ENCODE results near the gene C10orf90.

C10orf90 gene

DNA sequence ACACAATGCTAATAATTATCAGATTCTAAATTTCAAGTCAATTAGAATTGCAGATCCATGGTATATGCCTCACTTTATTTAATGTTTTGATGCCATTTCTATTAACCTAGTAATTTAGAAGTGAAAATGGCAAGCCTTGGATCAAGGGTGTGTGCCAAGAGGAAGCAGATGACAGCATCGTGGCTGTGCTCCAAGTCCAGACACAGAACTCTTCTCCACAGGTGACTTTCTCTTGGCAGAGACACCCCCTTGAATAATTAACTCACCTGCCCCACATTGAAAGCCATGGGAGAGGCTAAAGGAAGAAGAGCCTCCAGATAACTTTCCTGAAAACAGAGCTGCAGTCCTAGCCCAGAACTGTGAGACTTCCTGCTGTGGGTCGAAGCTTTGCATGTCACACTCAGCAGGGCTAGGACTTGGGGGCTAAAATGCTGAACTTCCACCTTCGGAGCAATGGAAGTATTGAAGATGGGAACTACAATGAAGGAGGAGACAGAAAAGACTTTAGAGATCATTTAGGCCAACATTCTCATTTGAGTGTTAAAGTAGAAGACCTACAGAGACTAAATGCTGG is 996 bp upstream of the C10orf90 start:
- no peak for DNase-seq

- DNase-seq = no peak
These were observed 385 bp upstream of the C10orf90 start for GRCh38 chr10:126670895-126671261.

- no peak for DNase-seq
These were observed 1.3 kb downstream of the C10orf90 start for GRCh38 chr10:126669168-126669567.

DNA sequence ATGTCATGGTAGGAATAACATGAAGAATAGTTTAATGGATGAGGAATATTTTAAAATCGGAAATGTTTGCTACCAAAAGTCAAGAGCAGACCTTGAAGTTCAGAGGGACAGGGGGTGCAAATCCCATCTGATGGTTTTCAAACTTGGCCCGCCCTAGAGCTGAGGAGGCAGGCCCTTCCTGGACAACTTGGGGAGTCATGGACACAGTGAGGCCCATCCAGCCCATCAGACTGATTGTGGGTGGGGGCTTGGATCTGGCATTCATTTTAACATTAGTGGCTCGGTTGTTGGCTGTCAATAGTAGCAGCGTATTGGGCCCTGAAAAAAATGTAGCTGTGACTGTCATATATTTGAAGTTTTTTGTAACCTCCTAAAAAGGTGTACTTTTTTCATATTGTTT is 2.0 kb downstream of the C10orf90 start:
- DNase-seq = no peak

GRCh38 chr10:126667568-126667967 is 2.9 kb downstream of the C10orf90 start:
- DNase-seq = no peak

- DNase-seq = no peak
These were observed 5.3 kb downstream of the C10orf90 start for GRCh38 chr10:126665207-126665606.

- DNase-seq = no peak
These were observed 6.6 kb downstream of the C10orf90 start for GRCh38 chr10:126663880-126664279.

GRCh38 chr10:126663328-126663727 is 7.2 kb downstream of the C10orf90 start:
- no peak for DNase-seq

DNA sequence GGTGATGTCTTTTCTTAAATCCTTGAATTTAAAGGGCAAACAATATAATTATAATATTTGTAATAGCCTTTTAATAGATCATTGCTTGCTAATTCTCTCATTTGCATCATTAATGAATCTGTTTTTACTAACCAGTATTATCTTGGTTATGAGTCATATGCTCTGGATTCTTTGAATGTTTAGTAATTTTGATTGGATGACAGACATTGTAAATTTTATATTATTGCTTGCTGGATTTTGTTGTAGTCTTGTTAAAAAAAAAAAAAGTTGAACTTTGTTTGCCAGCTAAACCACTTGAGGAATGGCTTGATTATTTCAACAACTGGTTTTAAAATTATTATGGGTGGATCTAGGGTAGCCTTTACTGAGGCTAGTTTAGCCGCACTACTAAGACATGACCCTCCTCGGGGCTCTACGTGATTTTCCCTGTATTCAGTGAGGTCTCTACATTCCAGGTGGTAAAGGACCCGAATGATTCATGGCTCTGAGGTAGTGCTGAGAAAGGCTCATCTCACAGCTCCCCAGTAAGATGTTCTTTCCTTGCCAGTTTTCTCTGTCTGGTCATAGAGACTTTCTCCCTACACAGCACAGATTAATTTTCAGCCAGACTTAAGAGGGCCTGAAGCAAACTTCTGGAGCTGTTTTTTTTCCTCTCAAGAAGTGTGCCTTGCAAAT is 8.5 kb downstream of the C10orf90 start:
- DNase-seq = no peak

DNA sequence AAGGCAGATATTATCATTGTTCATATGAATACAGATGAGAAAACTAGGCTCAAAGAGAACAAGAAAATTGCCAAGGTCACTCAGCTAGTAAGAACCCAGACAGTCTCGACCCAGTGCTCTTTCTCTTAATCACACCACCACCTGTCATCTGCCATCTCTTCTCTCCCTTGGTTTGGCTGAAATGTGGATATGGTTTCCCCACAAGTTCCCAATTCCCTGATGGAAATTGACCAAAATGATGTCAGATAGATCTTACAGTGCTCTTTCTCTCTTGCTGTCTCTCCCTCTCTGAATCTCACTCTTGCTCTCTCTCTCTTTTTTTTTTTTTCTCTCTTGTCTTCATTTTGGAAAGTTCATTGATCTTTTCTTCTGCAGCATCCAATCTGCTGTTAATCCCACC is 9.1 kb downstream of the C10orf90 start:
- DNase-seq = no peak

DNA sequence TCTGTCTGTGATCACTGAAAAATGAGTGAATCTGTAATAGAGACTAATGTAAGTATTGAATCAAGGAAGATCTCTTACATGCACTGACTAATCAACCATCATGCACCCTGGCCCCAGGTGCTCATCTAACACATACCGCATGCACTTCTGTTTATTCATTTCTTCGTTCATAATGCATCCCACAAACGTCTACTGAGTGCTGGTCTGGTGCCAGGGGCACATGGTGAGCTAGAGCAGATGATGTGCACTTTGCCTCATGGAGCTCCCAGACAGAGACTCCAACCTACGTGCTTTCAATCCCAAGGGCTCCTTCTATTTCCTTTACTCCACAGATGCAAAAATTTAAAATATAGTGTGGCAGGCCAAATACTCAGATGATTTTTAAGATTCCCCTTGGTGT is 10.7 kb downstream of the C10orf90 start:
- DNase-seq = no peak

- no peak for DNase-seq
These were observed 11.6 kb downstream of the C10orf90 start for GRCh38 chr10:126658928-126659327.

DNA sequence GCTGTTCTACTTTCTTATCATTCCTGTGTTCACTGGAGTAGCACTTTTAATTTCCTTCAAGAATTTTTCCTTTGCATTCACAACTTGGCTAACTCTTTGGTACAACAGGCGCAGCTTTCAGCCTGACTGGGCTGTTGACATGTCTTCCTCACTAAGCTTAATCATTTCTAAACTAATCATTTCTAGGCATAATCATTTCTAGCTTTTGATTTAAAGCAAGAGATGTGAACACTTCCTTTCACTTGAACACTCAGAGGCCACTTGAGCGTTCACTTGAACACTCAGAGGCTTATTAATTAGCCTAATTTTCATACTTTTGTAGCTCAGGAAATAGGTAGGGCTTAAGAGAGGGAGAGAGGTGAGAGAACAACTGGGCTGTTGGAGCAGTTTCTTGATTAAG is 15.9 kb downstream of the C10orf90 start:
- no peak for DNase-seq

GRCh38 chr10:126651467-126651866 is 19.0 kb downstream of the C10orf90 start:
- DNase-seq = no peak

DNA sequence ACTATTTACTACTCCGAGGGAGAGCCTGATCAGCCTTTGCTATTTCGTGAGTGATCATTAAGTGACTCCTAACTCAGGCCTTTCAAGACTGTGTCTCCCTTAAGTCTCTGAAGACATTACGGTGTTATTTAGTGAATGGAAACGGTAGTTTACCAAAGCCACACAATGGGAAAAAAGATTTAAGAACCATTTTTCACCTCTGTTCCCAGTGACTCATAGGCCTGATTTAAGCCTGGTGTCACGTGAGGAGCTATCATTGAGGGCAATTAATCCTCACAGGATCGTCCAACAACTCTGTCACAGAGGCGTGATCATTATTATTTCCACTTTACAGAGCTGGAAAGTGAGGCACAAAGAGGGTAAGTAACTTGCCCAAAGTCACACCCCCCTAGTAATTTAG is 20.3 kb downstream of the C10orf90 start:
- no peak for DNase-seq

GRCh38 chr10:126647116-126647515 is 23.4 kb downstream of the C10orf90 start:
- no peak for DNase-seq

DNA sequence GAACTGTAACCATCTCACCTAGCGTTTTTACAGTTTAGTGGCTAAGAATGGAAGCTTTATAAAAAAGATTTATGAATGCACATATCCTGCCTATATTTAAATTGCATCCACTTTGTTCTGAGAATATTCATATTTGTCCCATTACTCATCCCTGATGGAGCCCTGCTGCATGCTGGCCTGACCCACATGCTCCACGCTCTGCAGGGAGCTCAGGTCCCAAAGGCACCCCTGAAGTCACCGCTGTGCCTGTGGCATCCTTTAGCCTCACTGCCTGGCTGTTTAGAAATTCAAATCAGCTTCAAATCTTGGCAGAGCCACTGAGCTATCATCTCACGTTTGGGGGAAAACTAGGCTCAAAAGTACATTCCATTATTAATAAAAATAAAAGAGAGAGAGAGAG is 24.4 kb downstream of the C10orf90 start:
- no peak for DNase-seq

GRCh38 chr10:126640401-126640800 is 30.1 kb downstream of the C10orf90 start:
- DNase-seq = no peak

DNA sequence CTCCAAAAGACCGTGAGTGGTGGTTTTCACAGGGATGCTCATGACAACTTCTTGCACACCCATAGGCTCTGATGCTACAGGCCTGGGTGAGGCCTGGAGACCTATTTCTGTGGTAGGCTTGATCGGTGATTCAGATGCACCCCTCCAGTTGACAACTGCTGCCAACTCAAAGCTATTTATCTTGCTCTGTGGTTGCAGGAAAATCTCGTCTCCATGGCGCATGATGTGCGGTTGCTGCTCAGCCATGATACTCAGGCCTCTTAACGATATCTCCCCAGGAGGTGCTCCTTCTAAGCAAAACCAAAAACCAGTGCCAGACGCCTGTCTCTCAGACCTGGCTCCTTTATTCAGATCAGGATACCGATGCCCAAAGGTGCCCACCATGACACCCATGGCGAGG is 31.4 kb downstream of the C10orf90 start:
- no peak for DNase-seq

- no peak for DNase-seq
These were observed 32.0 kb downstream of the C10orf90 start for GRCh38 chr10:126638542-126638941.

DNA sequence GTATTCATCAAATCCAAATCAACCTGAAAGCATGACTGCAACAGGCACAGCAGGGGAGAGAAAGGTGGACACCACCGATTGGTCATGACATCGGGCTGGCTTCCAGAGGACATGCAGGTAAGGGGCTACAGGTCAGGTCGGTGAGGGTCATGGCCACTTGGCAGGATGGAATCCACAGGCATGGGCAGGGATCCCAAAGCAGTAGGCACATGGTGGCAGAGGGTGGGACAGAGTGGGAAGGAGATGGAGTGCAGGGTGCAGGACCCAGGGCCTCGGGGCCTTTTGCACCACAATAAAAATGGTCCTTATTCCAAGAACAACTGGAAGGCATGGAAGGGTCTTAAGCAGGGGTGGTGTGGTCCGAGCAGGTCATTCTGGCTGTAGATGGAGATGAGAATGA is 33.0 kb downstream of the C10orf90 start:
- DNase-seq = no peak

DNA sequence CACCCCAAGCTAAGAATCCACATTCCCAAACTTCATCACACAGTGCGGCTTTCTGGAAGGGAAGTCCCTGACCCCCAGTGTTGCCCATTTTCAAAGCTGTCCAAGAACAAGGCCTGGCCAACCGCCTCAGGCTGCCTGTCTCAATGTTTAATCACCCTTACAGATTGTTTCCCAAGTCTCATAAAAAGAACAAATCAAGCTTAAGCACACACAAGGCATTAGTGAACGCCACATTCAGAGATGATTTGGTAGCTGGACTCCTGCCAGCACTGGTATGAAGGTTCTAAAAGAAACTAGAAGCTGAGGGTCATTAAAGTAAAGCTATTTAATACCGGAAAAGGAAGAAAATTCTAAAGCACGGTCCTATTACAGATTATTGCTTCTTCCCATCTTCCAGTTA is 35.6 kb downstream of the C10orf90 start:
- DNase-seq = no peak

DNA sequence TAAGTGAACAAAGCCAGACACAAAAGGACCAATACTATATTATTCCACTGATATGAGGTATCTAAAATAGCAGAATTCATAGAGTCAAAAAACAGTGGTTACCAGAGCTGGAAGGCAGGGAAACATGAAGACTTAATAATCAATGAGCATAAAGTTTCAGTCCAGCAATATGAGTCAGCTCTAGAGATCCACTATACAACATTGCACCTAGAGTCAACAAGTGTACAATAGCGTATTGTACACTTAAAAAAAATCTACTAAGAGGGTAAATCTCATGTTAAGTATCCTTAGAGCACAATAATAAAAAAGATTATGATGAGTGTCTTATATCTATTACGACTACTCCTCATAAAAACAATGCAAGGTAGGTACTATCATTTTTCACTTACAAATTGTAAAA is 36.1 kb downstream of the C10orf90 start:
- no peak for DNase-seq

GRCh38 chr10:126632705-126633104 is 37.8 kb downstream of the C10orf90 start:
- DNase-seq = no peak

DNA sequence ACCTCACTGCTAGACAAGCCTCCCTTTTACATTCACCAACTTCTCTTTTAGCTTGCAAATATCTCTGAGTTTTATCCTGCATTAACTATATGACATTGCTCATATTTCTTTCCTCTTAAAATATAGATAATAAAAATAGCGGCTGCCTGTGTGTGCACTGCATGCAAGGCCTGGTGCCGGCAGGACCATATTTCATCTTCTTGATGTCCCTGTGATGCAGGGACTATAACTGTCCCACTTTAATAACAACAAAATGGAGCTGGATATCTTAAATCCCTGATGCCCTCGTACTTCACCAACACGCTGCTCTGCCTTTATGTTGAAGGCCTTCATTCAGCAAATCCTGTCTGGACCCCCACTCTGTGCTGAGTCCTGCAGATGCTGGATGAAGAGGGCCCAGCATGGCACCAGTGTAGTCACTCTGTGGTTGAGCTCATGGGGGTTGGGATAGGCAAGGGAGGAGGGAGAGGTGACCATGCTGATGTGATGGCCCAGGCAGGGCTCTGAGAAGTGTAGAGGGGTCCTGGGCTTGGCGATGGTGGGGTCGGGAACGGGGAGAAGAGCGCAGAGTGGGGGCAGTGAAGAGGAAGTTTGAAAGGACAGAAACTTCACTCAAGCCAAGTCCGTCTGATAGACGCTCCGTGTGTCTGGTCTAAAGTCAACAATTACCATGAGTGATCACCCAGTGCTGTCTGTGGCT is 40.4 kb downstream of the C10orf90 start:
- DNase-seq = no peak
